ENCODE data around the gene LMCD1.
A peak's percentile ranks its signal among the peaks of the same experiment; 100 is the strongest.

The LMCD1 gene

DNA sequence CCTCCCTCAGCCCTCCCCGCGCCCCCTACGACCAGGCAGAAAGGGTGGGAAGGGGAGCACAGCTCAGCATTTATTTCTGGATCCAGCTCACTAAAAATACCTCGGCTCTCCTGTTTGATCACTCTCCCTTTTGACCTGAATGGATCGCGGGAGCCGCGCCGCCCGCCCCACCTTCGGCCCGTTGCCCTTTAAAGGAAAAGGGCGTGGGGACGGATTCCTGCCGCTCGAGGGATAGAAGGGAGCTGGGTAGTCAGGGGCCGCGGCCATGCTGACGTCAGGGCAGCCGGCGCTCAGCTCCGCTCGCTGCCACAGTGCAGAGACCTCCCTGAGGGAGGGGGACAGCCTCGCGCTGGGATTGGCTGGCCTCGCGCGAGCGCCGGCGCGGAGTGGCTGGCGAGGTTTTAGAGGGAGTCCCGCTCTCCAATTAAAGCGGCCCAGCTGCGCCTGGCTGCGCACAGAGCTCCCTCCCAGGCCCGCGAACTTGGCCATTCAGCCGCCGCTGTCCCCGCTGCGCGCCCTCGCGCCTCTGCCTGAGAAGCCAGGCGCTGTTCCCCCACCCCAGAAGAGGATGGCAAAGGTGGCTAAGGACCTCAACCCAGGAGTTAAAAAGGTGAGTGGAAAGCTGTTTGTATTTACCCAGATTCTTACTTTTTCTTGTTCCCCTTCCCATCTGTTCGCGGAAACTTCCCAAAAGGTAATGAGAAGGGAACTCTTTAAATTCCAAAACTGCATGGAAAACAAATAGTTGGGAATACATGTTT, at the start of gene LMCD1:
TSS of gene LMCD1 (plus strand) at position 453 of the 761 bp plus-strand sequence. CDS start at position 569, 116 bp downstream.
- Histone ChIP-seq H3K36me3 (ENCODE audit: control insufficient read depth, low read depth, low read length) (no peaks in the 10 kb centered on the region), H3K4me1 (ENCODE audit: control insufficient read depth, low read depth, low read length) (peaks cover 39% of the 10 kb centered on the region), H3K9ac (ENCODE audit: low read length) (peak within 1 kb of the TSS; percentile 49), H3K9me3 (ENCODE audit: control insufficient read depth, low read depth, low read length) (no peaks in the 10 kb centered on the region), H3K27me3 (ENCODE audit: control insufficient read depth, insufficient read depth, low read length) (no peaks in the 10 kb centered on the region), H3K27ac (ENCODE audit: low read length) (peak within 1 kb of the TSS; percentile 11), H3K4me3 (ENCODE audit: low read length) (peak within 1 kb of the TSS; percentile 53)

- Histone ChIP-seq H3K9ac (ENCODE audit: low read length) (no peak overlapping the region), H3K4me3 (ENCODE audit: low read length) (no peak overlapping the region), H3K27ac (ENCODE audit: low read length) (no peak overlapping the region), H3K36me3 (ENCODE audit: control insufficient read depth, low read depth, low read length) (no peaks in the 10 kb centered on the region), H3K4me1 (ENCODE audit: control insufficient read depth, low read depth, low read length) (peaks cover 6% of the 10 kb centered on the region), H3K9me3 (ENCODE audit: control insufficient read depth, low read depth, low read length) (no peaks in the 10 kb centered on the region), H3K27me3 (ENCODE audit: control insufficient read depth, insufficient read depth, low read length) (no peaks in the 10 kb centered on the region)
Observed at GRCh38 chr3:8452112-8452511, 49.5 kb upstream of the LMCD1 start.

- Histone ChIP-seq H3K27me3 (ENCODE audit: control insufficient read depth, insufficient read depth, low read length) (no peaks in the 10 kb centered on the region), H3K4me1 (ENCODE audit: control insufficient read depth, low read depth, low read length) (peaks cover 6% of the 10 kb centered on the region), H3K9me3 (ENCODE audit: control insufficient read depth, low read depth, low read length) (no peaks in the 10 kb centered on the region), H3K9ac (ENCODE audit: low read length) (no peak overlapping the region), H3K27ac (ENCODE audit: low read length) (no peak overlapping the region), H3K36me3 (ENCODE audit: control insufficient read depth, low read depth, low read length) (no peaks in the 10 kb centered on the region), H3K4me3 (ENCODE audit: low read length) (no peak overlapping the region)
Observed at GRCh38 chr3:8453153-8453552, 48.5 kb upstream of the LMCD1 start.

GRCh38 chr3:8455526-8456411, 45.9 kb upstream of the LMCD1 start:
- H3K27ac ChIP-seq (ENCODE audit: low read length) = no peak overlapping the region
- H3K4me3 ChIP-seq (ENCODE audit: low read length) = no peak overlapping the region

GRCh38 chr3:8456412-8456811, 45.2 kb upstream of the LMCD1 start:
- Histone ChIP-seq H3K36me3 (ENCODE audit: control insufficient read depth, low read depth, low read length) (no peaks in the 10 kb centered on the region), H3K4me3 (ENCODE audit: low read length) (no peak overlapping the region), H3K27me3 (ENCODE audit: control insufficient read depth, insufficient read depth, low read length) (no peaks in the 10 kb centered on the region), H3K27ac (ENCODE audit: low read length) (no peak overlapping the region), H3K9ac (ENCODE audit: low read length) (no peak overlapping the region), H3K4me1 (ENCODE audit: control insufficient read depth, low read depth, low read length) (peaks cover 6% of the 10 kb centered on the region), H3K9me3 (ENCODE audit: control insufficient read depth, low read depth, low read length) (no peaks in the 10 kb centered on the region)

More at GRCh38 chr3:8455526-8456411, 45.9 kb upstream of the LMCD1 start:
- no peak overlapping the region for H3K9ac ChIP-seq (ENCODE audit: low read length)
- H3K36me3 ChIP-seq (ENCODE audit: control insufficient read depth, low read depth, low read length) = no peaks in the 10 kb centered on the region
- no peaks in the 10 kb centered on the region for H3K27me3 ChIP-seq (ENCODE audit: control insufficient read depth, insufficient read depth, low read length)
- no peaks in the 10 kb centered on the region for H3K9me3 ChIP-seq (ENCODE audit: control insufficient read depth, low read depth, low read length)
- peaks cover 6% of the 10 kb centered on the region for H3K4me1 ChIP-seq (ENCODE audit: control insufficient read depth, low read depth, low read length)

DNA sequence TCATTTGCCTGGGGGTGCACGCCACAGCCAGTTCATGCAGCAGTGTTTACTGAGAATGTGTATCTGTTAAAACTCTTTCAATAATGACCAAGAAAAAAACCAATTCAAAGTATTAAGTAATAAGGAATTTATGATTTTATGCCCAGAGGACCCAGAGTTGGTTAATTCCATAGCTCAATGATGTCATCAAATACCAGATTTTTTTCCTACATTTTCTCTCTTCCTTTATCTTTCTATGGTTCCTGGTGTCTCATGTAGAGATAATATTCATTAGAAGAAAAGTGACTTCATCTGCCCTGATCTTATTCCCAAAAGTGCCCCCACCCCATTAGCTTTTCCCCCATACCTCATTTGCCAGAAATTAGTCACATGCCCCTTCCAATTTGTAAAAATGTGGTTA, 44.6 kb upstream of the LMCD1 start:
- H3K36me3 ChIP-seq (ENCODE audit: control insufficient read depth, low read depth, low read length) = no peaks in the 10 kb centered on the region
- H3K27me3 ChIP-seq (ENCODE audit: control insufficient read depth, insufficient read depth, low read length) = no peaks in the 10 kb centered on the region
- H3K9ac ChIP-seq (ENCODE audit: low read length) = no peak overlapping the region
- H3K4me1 ChIP-seq (ENCODE audit: control insufficient read depth, low read depth, low read length) = peaks cover 6% of the 10 kb centered on the region
- no peaks in the 10 kb centered on the region for H3K9me3 ChIP-seq (ENCODE audit: control insufficient read depth, low read depth, low read length)
- no peak overlapping the region for H3K4me3 ChIP-seq (ENCODE audit: low read length)
- no peak overlapping the region for H3K27ac ChIP-seq (ENCODE audit: low read length)

GRCh38 chr3:8458238-8458661, 43.4 kb upstream of the LMCD1 start:
- Histone ChIP-seq H3K27ac (ENCODE audit: low read length) (no peak overlapping the region), H3K27me3 (ENCODE audit: control insufficient read depth, insufficient read depth, low read length) (no peaks in the 10 kb centered on the region), H3K36me3 (ENCODE audit: control insufficient read depth, low read depth, low read length) (no peaks in the 10 kb centered on the region), H3K9me3 (ENCODE audit: control insufficient read depth, low read depth, low read length) (no peaks in the 10 kb centered on the region), H3K9ac (ENCODE audit: low read length) (no peak overlapping the region), H3K4me1 (ENCODE audit: control insufficient read depth, low read depth, low read length) (peaks cover 6% of the 10 kb centered on the region), H3K4me3 (ENCODE audit: low read length) (no peak overlapping the region)

DNA sequence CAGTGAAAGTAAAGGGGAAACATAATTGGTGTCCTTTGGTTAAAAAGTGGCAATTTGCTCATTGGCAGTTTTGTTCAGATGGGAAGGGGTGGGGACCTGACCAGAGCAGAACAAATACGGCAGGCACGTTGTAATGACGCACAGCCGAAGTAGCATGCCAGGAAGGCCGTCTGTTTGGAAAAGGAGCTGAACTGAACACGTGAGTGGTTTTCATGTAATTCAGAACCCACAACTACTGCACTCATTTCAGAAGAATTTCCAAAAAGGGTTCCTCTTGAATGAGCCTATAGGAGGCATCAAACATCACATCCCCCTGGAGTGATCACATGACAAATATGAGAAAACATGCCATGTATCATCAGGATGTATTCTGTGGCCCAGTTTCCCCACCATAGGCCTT, 42.9 kb upstream of the LMCD1 start:
- H3K4me3 ChIP-seq (ENCODE audit: low read length) = no peak overlapping the region
- no peaks in the 10 kb centered on the region for H3K36me3 ChIP-seq (ENCODE audit: control insufficient read depth, low read depth, low read length)
- no peaks in the 10 kb centered on the region for H3K27me3 ChIP-seq (ENCODE audit: control insufficient read depth, insufficient read depth, low read length)
- H3K4me1 ChIP-seq (ENCODE audit: control insufficient read depth, low read depth, low read length) = peaks cover 6% of the 10 kb centered on the region
- no peak overlapping the region for H3K9ac ChIP-seq (ENCODE audit: low read length)
- H3K9me3 ChIP-seq (ENCODE audit: control insufficient read depth, low read depth, low read length) = no peaks in the 10 kb centered on the region
- H3K27ac ChIP-seq (ENCODE audit: low read length) = no peak overlapping the region

GRCh38 chr3:8460050-8460708, 41.4 kb upstream of the LMCD1 start:
- Histone ChIP-seq H3K4me1 (ENCODE audit: control insufficient read depth, low read depth, low read length) (peaks cover 6% of the 10 kb centered on the region), H3K4me3 (ENCODE audit: low read length) (no peak overlapping the region), H3K36me3 (ENCODE audit: control insufficient read depth, low read depth, low read length) (no peaks in the 10 kb centered on the region), H3K27ac (ENCODE audit: low read length) (no peak overlapping the region), H3K9ac (ENCODE audit: low read length) (no peak overlapping the region), H3K27me3 (ENCODE audit: control insufficient read depth, insufficient read depth, low read length) (no peaks in the 10 kb centered on the region), H3K9me3 (ENCODE audit: control insufficient read depth, low read depth, low read length) (no peaks in the 10 kb centered on the region)

DNA sequence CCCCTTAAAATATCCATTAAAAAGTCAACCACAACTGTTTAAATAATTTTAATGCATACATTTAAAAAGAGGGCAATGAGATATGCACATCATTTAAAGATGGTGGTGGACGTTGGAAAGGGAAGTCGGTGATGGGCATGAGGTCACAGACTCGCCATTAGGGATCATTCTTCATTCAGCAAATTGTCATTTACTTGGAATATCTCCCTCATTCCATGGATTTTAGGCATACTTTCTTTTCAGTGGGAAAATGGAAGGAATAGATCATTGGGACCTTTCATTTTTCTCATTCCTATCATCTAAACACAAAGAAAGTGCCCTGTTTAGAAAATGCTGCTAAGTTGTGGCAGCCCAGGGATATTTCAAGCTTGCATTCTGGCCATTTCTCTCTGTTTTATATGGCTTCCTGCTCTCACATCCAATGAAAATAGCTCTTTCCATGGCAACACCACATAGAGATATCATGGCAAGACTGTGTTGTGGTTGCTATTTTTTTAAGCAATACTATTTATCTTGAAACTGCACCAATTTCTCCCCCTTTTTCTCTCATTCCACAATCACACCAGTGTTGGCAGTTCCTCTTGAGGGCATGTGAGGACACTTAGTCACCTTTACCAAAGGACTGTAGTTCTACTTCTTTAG, 40.7 kb upstream of the LMCD1 start:
- Histone ChIP-seq H3K36me3 (ENCODE audit: control insufficient read depth, low read depth, low read length) (no peaks in the 10 kb centered on the region), H3K27me3 (ENCODE audit: control insufficient read depth, insufficient read depth, low read length) (no peaks in the 10 kb centered on the region), H3K27ac (ENCODE audit: low read length) (no peak overlapping the region), H3K9me3 (ENCODE audit: control insufficient read depth, low read depth, low read length) (no peaks in the 10 kb centered on the region), H3K9ac (ENCODE audit: low read length) (no peak overlapping the region), H3K4me1 (ENCODE audit: control insufficient read depth, low read depth, low read length) (peaks cover 6% of the 10 kb centered on the region), H3K4me3 (ENCODE audit: low read length) (no peak overlapping the region)

- Histone ChIP-seq H3K36me3 (ENCODE audit: control insufficient read depth, low read depth, low read length) (no peaks in the 10 kb centered on the region), H3K27ac (ENCODE audit: low read length) (no peak overlapping the region), H3K4me3 (ENCODE audit: low read length) (no peak overlapping the region), H3K4me1 (ENCODE audit: control insufficient read depth, low read depth, low read length) (no peaks in the 10 kb centered on the region), H3K9ac (ENCODE audit: low read length) (no peak overlapping the region), H3K9me3 (ENCODE audit: control insufficient read depth, low read depth, low read length) (no peaks in the 10 kb centered on the region), H3K27me3 (ENCODE audit: control insufficient read depth, insufficient read depth, low read length) (no peaks in the 10 kb centered on the region)
Observed at GRCh38 chr3:8464668-8465067, 37.0 kb upstream of the LMCD1 start.

Measured in iPS-18a (cell line).